Activated naive CD8-positive, alpha-beta T cell treated with anti-CD3 and anti-CD28 coated beads for 36 hours (primary cell): ENCODE measurements around the gene LCOR. TPM values are rescaled to one million over a fixed set of nuclear protein-coding genes. Genes with fewer than 3 reads are reported as not detected.
"Not testable (repeated sequence)": the region's sequence is repeated elsewhere in the genome, so short reads cannot be mapped to it uniquely, and the experiment has no call there.

Experiments used
- DNase-seq: peaks from one replicate; pipeline ENCODE4 v3.0.0; 2021
- H3K27ac Mint-ChIP-seq: one replicate; pipeline ENCODE4 v1.8.0; 2022; ENCODE audit warnings: mild to moderate bottlenecking, moderate library complexity, mixed read lengths
- H3K27me3 Mint-ChIP-seq: one replicate; pipeline ENCODE4 v1.8.0; 2022; ENCODE audit warnings: mild to moderate bottlenecking, mixed read lengths
- H3K36me3 Mint-ChIP-seq: one replicate; pipeline ENCODE4 v1.8.0; 2021; ENCODE audit warnings: mild to moderate bottlenecking, mixed read lengths
- H3K4me1 Mint-ChIP-seq: one replicate; pipeline ENCODE4 v1.8.0; 2021; ENCODE audit warnings: mixed read lengths
- H3K4me3 Mint-ChIP-seq: one replicate; pipeline ENCODE4 v1.8.0; 2022; ENCODE audit warnings: mild to moderate bottlenecking, moderate library complexity, mixed read lengths
- H3K9me3 Mint-ChIP-seq: one replicate; pipeline ENCODE4 v1.8.0; 2022; ENCODE audit warnings: mixed read lengths
- total RNA-seq, 2 experiments: library from RNA; stranded (reverse); gene quantifications; one replicate each; pipeline ENCODE4 v1.2.3, GENCODE V29; 2021

Gene LCOR
- total RNA-seq, 2 experiments from 2014 or later: 25.9 to 27.6 TPM

DNA sequence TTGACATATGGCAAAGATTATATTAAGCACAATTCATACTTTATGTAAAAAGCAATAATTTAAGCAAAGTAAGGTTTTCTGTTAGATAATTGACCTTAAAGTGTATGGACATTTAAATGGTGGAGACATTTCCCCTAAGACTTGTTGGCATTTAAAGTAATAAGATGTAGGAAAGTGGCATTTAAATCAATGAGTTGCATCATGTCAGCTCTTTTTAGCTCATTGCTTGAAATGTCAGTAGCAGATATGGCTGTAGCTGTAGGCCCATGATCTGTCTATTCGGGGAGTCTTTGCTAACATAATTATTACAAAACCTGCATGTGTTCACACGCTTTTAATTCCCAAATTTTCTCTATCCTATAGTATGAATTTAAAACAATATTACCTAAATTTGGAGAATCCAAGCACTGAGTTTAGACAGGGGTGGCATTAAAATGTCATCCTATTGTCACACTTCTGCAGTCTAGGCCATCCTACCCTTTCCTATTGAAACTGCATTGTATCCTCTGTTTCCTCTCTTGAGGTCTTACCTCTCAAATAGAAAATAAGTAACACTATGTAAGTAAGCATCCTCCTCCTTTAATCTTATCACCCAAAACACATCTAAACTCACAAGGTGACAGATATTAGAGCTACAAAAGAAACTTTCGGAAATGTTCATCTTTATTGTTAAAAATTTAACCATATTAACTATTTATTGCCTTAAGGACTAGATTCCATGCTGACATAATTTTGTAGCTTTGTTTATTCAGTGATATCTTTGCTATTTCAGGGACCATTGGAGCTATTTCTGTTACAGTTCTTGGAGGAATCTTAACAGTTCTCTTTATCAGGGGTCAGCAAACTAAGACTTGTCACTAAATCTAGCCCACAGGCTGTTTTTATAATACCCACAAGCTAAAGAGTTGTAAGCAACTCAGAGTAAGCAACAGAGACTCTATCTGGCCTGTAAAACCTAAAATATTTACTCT, 91.2 kb downstream of the LCOR start:
- Mint-ChIP-seq H3K9me3 (peaks cover 6% of the 10 kb centered on the region), H3K36me3 (peaks cover 47% of the 10 kb centered on the region), H3K27me3 (no peaks in the 10 kb centered on the region), H3K4me1 (peaks cover 43% of the 10 kb centered on the region), H3K4me3 (no peak overlapping the region), H3K27ac (no peak overlapping the region)
- DNase-seq: no peak

DNA sequence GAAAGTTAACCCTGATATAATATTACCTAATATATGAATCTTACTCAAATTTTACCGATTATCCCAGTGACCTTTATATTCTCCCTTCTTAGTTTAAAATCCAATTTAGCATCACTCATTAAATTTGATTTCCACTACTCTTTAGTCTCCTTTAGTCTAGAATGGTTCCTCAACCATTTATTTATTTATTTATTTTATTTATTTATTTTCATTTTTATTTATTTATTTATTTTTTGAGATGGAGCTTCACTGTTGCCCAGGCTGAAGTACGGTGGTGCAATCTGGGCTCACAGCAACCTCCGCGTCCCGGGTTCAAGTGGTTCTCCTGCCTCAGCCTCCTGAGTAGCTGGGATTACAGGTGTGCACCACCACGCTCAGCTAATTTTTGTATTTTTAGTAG, 92.8 kb downstream of the LCOR start:
- H3K4me3 Mint-ChIP-seq: no peak overlapping the region
- H3K9me3 Mint-ChIP-seq: peaks cover 6% of the 10 kb centered on the region
- H3K4me1 Mint-ChIP-seq: peaks cover 38% of the 10 kb centered on the region
- H3K36me3 Mint-ChIP-seq: peaks cover 48% of the 10 kb centered on the region
- no peak overlapping the region for H3K27ac Mint-ChIP-seq
- DNase-seq: no peak
- no peaks in the 10 kb centered on the region for H3K27me3 Mint-ChIP-seq

DNA sequence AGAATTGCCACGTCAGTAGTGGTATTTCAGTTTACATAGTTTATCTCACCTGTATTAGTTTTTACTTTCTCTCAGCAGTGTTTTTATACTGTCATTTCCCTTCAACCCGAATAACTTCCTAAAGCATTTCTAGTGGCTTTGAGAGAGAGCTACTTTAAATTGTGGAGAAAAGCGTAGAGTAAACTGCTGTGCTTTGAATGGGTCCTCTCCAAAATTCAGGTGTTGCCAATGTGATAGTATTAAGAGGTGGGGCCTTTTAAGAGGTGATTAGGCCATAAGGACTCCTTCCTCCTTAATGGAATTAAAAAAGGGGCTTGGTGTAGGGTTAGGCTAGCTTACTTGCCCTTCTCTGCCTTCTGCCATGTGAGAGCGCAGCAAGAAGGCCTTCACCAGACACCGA, 98.4 kb downstream of the LCOR start:
- Mint-ChIP-seq H3K4me3 (no peak overlapping the region), H3K27ac (no peak overlapping the region), H3K4me1 (peaks cover 14% of the 10 kb centered on the region), H3K9me3 (peaks cover 6% of the 10 kb centered on the region), H3K36me3 (peaks cover 31% of the 10 kb centered on the region), H3K27me3 (no peaks in the 10 kb centered on the region)
- DNase-seq: no peak

DNA sequence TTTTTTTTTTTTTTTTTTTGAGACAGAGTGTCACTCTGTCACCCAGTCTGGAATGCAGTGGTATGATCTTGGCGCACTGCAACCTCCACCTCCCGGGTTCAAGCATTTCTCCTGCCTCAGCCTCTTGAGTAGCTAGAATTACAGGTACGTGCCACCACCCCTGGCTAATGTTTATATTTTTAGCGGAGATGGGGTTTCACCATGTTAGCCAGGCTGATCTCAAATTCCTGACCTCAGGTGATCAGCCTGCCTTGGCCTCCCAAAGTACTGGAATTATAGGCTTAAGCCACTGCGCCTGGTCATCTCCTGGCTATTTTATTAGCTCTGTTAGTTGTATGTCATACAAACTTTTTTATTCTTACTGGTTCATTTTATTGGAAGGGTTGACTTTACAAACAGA, 103.0 kb downstream of the LCOR start:
- no peaks in the 10 kb centered on the region for H3K9me3 Mint-ChIP-seq
- H3K27me3 Mint-ChIP-seq: no peaks in the 10 kb centered on the region
- peaks cover 23% of the 10 kb centered on the region for H3K36me3 Mint-ChIP-seq
- no peak for DNase-seq
- H3K4me3 Mint-ChIP-seq: no peak overlapping the region
- H3K27ac Mint-ChIP-seq: no peak overlapping the region
- H3K4me1 Mint-ChIP-seq: no peaks in the 10 kb centered on the region

DNA sequence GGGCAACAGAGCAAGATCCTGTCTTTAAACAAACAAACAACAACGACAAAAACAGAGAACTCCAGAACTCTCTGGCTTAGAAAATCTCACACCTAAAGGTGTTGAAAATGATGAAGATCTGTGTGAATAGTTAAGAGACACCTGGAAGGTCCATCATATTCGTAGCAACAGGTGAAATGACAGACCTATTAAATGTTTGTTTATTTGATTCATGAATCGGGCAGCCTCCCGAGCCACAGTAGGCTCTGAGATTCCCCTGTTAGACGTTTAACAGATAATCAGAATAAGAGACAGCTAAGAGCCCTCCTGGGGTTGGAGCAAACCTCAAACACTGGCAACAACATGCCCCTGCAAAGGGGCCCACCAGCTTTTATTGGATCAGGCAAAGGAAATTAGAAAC, 103.7 kb downstream of the LCOR start:
- Mint-ChIP-seq H3K36me3 (peaks cover 23% of the 10 kb centered on the region), H3K27ac (no peak overlapping the region), H3K4me1 (no peaks in the 10 kb centered on the region), H3K27me3 (no peaks in the 10 kb centered on the region), H3K9me3 (no peaks in the 10 kb centered on the region), H3K4me3 (no peak overlapping the region)
- DNase-seq: no peak

DNA sequence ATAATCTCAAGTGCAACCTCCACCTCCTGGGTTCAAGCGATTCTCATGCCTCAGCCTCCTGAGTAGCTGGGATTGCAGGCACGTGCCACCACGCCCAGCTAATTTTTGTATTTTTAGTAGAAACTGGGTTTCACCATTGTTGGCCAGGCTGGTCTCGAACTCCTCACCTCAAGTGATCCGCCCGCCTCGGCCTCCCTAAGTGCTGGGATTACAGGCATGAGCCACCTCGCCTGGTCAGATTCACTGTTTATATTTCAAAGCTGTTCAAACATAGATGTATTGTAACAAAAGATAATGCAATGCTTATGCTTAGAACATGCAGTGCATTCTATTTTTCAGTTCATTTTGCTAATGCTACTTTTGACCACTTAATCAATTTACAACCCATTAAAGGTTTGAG, 111.1 kb downstream of the LCOR start:
- H3K9me3 Mint-ChIP-seq, H3K27ac Mint-ChIP-seq, DNase-seq, H3K27me3 Mint-ChIP-seq, H3K4me3 Mint-ChIP-seq: not testable (repeated sequence)
- H3K36me3 Mint-ChIP-seq: peaks cover 28% of the 10 kb centered on the region
- peaks cover 21% of the 10 kb centered on the region for H3K4me1 Mint-ChIP-seq

DNA sequence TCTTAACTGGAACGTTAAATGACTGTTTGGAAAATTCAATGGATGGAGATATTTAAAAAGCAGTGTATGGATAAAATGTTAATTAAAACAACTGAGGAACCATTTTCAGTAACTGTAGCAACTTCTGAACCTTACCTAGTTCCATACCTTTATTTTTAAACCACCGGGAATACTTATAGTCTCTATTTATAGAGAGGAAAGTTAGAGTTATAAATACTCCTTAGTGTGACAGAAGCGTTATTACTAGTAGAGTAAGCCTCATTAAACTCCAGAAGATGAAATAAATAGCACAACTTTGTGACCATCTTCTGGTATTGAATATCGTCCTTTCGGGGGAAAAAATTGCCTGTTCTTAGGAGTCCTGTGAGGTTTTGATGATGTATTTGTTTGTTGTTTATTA, 114.9 kb downstream of the LCOR start:
- Mint-ChIP-seq H3K27ac (no peak overlapping the region), H3K4me3 (no peak overlapping the region), H3K4me1 (peaks cover 34% of the 10 kb centered on the region), H3K9me3 (no peaks in the 10 kb centered on the region), H3K27me3 (no peaks in the 10 kb centered on the region), H3K36me3 (peaks cover 15% of the 10 kb centered on the region)
- no peak for DNase-seq

DNA sequence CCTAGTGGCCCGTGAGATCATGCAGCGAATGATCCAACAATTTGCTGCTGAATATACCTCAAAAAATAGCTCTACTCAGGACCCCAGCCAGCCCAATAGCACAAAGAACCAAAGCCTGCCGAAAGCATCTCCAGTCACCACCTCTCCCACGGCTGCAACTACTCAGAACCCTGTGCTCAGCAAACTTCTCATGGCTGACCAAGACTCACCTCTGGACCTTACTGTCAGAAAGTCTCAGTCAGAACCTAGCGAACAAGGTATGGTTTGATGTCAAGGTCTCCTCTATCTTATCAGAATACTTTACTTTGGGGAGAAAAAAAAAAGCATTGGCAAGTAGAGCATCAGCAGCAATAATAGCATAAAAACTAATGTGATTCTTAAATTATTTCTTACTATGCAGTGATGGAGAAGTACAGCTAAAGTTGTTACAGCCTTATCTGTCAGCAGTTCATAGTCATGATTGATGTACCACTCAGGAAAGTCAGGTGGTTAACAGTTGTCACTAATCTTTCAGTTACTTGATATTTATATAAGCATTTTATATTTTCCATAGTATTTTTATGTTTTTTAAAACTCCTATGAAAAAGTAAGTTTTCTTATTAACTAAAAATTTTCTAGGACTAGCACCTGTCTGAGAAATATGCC, 117.1 kb downstream of the LCOR start:
- Mint-ChIP-seq H3K9me3 (no peaks in the 10 kb centered on the region), H3K27me3 (no peaks in the 10 kb centered on the region), H3K4me1 (peaks cover 34% of the 10 kb centered on the region), H3K27ac (no peak overlapping the region), H3K36me3 (peaks cover 20% of the 10 kb centered on the region), H3K4me3 (no peak overlapping the region)
- no peak for DNase-seq

DNA sequence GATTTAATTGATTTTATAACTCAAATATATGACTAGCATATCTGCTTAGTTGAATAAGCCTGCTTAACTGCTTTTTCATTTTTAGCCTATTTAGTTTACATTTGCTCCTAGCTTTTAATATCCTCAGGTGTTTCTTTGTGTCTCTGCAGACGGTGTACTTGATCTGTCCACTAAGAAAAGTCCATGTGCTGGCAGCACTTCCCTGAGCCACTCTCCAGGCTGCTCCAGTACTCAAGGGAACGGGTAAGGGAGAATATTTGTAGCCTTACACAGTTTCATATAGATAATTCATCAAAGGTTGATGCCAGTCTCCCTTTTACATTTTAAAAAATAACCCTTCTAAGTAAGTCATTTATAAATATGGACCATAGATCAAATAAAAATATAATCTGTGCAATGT, 119.9 kb downstream of the LCOR start:
- Mint-ChIP-seq H3K27ac (no peak overlapping the region), H3K4me3 (no peak overlapping the region), H3K9me3 (no peaks in the 10 kb centered on the region), H3K4me1 (peaks cover 27% of the 10 kb centered on the region), H3K36me3 (peaks cover 23% of the 10 kb centered on the region), H3K27me3 (no peaks in the 10 kb centered on the region)
- DNase-seq: no peak

DNA sequence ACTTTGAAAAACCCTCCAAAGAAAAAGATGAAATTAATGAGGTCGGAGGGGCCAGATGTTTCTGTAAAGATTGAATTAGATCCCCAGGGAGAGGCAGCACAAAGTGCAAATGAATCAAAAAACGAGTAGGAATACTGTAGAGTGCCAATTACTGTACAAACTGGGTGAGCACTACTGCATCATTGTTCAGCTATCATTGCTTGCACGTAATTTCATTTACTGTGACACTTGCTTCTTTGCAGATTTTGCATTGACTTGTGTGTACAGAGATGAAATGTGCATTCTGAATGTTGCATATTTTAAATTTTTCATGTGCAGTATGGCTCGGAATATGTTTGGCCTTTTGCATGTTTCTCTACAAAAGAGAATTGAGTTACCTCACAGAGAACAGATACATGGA, 123.7 kb downstream of the LCOR start:
- no peak overlapping the region for H3K4me3 Mint-ChIP-seq
- no peaks in the 10 kb centered on the region for H3K27me3 Mint-ChIP-seq
- DNase-seq: no peak
- H3K9me3 Mint-ChIP-seq: no peaks in the 10 kb centered on the region
- peaks cover 11% of the 10 kb centered on the region for H3K4me1 Mint-ChIP-seq
- peaks cover 22% of the 10 kb centered on the region for H3K36me3 Mint-ChIP-seq
- no peak overlapping the region for H3K27ac Mint-ChIP-seq

DNA sequence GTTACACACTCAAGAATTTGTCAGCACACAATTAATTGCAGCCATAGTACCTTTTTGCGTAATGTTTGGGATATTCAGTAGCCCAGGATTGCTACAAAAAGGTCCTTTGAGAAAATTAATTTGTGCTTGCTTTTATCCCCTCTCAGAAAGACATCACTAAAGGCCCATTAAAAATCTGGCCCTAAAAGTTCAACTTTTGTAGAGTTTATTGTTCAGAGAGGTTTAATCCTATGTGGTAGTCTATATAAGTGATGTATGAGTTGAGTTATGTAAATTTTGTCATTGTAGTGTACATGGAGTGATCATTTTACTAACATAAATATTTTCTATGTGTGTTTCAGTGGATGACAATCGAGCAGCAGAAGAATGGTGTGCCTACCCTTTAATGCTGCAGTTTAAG, 126.0 kb downstream of the LCOR start:
- Mint-ChIP-seq H3K27ac (no peak overlapping the region), H3K36me3 (peaks cover 15% of the 10 kb centered on the region), H3K4me1 (peaks cover 13% of the 10 kb centered on the region)

DNA sequence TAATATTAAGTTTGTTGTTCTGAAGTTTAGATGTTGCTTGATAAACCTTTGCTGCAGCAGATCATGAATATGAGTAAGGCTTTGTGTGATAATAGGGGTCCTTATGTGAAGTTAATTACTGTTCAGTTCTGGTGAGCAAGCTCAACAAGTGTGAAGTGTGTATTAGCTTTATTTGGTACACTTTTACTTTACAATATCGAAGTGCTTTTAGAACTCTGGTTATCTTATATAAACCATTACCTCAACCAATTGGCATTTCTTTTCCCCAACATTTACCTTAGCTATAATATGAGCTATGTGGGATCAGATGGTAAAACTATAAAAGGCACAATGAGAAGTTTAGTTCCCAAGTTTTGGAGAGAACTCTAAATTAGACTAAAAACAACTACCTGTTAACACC, 127.6 kb downstream of the LCOR start:
- Mint-ChIP-seq H3K4me3 (no peak overlapping the region), H3K9me3 (no peaks in the 10 kb centered on the region), H3K27ac (no peak overlapping the region), H3K27me3 (no peaks in the 10 kb centered on the region), H3K4me1 (peaks cover 16% of the 10 kb centered on the region), H3K36me3 (peaks cover 17% of the 10 kb centered on the region)
- DNase-seq: no peak

More for the DNA sequence above, 126.0 kb downstream of the LCOR start:
- Mint-ChIP-seq H3K9me3 (no peaks in the 10 kb centered on the region), H3K27me3 (no peaks in the 10 kb centered on the region), H3K4me3 (no peak overlapping the region)
- DNase-seq: no peak

DNA sequence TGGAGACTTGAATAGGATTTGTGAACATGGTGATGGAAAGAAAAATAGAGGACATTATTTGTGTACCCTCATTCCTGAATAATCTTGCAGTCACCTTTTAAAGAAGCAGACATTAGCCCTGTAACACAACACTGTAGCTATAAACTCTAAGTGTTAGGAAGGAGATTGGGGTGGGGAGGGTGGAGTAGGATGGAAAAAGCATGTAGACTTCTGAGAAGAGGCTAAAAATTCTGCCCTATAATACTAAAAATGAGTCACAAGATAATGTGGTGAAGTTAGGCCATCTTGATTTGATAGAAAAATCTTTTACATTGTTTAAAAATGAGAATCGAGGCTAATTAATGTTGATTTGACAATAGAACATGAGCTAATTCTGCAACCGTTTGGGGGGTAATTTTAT, 128.8 kb downstream of the LCOR start:
- Mint-ChIP-seq H3K4me3 (no peak overlapping the region), H3K27me3 (no peaks in the 10 kb centered on the region), H3K27ac (no peak overlapping the region), H3K4me1 (peaks cover 13% of the 10 kb centered on the region), H3K36me3 (peaks cover 8% of the 10 kb centered on the region), H3K9me3 (no peaks in the 10 kb centered on the region)
- DNase-seq: no peak

DNA sequence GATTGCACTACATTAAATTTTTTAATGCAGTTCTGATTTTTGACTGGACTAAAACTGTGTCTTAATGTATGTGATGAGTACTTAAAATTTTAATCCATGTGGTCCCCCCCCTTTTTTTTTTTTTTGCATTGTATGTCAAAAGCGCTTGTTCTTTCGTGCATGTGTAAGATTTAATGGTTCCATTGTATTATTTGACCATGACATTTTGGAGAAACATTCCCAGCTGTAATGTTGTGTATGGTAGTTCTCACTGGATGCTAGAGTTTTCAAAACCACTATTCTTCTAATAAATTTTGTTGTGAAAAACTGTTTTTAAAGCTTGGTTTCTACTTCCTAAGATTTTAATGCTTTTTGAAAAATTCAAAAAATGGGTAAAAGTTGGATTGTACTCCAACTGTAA, 132.0 kb downstream of the LCOR start:
- Mint-ChIP-seq H3K9me3 (no peaks in the 10 kb centered on the region), H3K27me3 (no peaks in the 10 kb centered on the region), H3K36me3 (peaks cover 13% of the 10 kb centered on the region), H3K27ac (no peak overlapping the region), H3K4me1 (peaks cover 13% of the 10 kb centered on the region), H3K4me3 (no peak overlapping the region)
- DNase-seq: no peak

DNA sequence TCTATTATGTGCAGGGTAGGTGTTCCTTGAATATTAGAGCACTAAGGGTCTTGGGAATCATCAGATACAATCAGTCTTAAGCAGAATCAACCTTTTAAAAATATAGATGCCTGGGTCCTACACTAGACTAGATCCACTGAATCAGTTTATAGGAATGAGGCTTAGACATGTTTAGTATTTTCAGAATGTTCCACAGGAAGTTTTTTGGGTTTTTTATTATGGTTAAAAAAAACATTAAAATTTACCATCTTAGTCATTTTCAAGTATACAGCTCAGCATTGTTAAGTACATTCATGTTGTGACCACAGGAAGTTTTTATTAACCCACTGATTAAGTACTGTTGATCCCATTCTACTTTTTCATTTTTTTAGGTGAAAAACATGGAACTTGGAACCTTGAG, 135.7 kb downstream of the LCOR start:
- no peak for DNase-seq
- no peak overlapping the region for H3K4me3 Mint-ChIP-seq
- H3K27me3 Mint-ChIP-seq: no peaks in the 10 kb centered on the region
- peaks cover 16% of the 10 kb centered on the region for H3K36me3 Mint-ChIP-seq
- H3K27ac Mint-ChIP-seq: no peak overlapping the region
- H3K4me1 Mint-ChIP-seq: peaks cover 2% of the 10 kb centered on the region
- no peaks in the 10 kb centered on the region for H3K9me3 Mint-ChIP-seq
